Thymus (tissue), 11 donors: Measurements from ENCODE around the gene RAPGEF1. TPM values are rescaled to one million over a fixed set of nuclear protein-coding genes. Genes with fewer than 3 reads are reported as not detected.

Source experiments
- DNase-seq, 9 donors: peaks; one replicate each; pipeline ENCODE4 v3.0.0-alpha.2; 2013; ENCODE audit warnings: low spot score in 9 of 9, low read depth in 6 of 9, missing footprints in 1 of 9
- H3K27ac ChIP-seq, 2 donors: one replicate each; pipeline ENCODE4 v1.5.1; 2013; ENCODE audit warnings: control low read depth in 1 of 2, low read depth in 1 of 2, low read length in 1 of 2, mild to moderate bottlenecking in 1 of 2, moderate library complexity in 1 of 2
- H3K27me3 ChIP-seq, 2 donors: one replicate each; pipeline ENCODE4 v1.5.1; 2013; ENCODE audit warnings: low read length in 1 of 2; ENCODE audit not compliant: control insufficient read depth in 2 of 2, insufficient read depth in 1 of 2
- H3K36me3 ChIP-seq, 2 donors: one replicate each; pipeline ENCODE4 v1.5.1; 2013; ENCODE audit warnings: low read length in 1 of 2, mild to moderate bottlenecking in 1 of 2, moderate library complexity in 1 of 2; ENCODE audit not compliant: control insufficient read depth in 2 of 2, insufficient read depth in 2 of 2
- H3K4me1 ChIP-seq, 2 donors: one replicate each; pipeline ENCODE4 v1.5.1; 2013; ENCODE audit warnings: low read length in 2 of 2; ENCODE audit not compliant: control insufficient read depth in 2 of 2, insufficient read depth in 2 of 2
- H3K4me3 ChIP-seq, 2 donors: one replicate each; pipeline ENCODE4 v1.5.1; 2013; ENCODE audit warnings: low read length in 2 of 2, control low read depth in 1 of 2, mild to moderate bottlenecking in 1 of 2
- H3K9me3 ChIP-seq, 2 donors: one replicate each; pipeline ENCODE4 v1.5.1; 2013; ENCODE audit warnings: low read length in 1 of 2, mild to moderate bottlenecking in 1 of 2; ENCODE audit not compliant: control insufficient read depth in 2 of 2, insufficient read depth in 1 of 2
- WGBS: extraction: QIAGEN DNeasy Blood & Tissue Kit; methylation state at CpG from one replicate; pipeline ENCODE4 v1.1.7; 2013; 5-methylcytosine and 5-hydroxymethylcytosine counted together
- polyA plus RNA-seq: library from polyadenylated mRNA; stranded (reverse); fragments of 200-250 nt; gene quantifications from one replicate; pipeline ENCODE4 v1.2.3, GENCODE V29; 2013
- total RNA-seq: library from RNA; stranded (reverse); fragments of 120-200 nt; gene quantifications from one replicate; pipeline ENCODE4 v1.2.4, GENCODE V29; 2013
- donor health status: healthy.

RAPGEF1 gene
- total and polyA plus RNA-seq, 2 donors, result 21.6 to 25.9 TPM

- Histone ChIP-seq H3K27ac (no peak overlapping the region), H3K4me3 (no peak overlapping the region), H3K4me1 (peaks cover 0 to 13% of the 10 kb centered on the region in 2 donors), H3K9me3 (no peaks in the 10 kb centered on the region), H3K36me3 (peaks cover 60 to 68% of the 10 kb centered on the region in 2 donors), H3K27me3 (no peaks in the 10 kb centered on the region)
- no peak for DNase-seq
- 94% methylated on average over 11 of the region's 11 CpGs for WGBS
Measured at GRCh38 chr9:131611586-131612315, 128.1 kb downstream of the RAPGEF1 start.

DNA sequence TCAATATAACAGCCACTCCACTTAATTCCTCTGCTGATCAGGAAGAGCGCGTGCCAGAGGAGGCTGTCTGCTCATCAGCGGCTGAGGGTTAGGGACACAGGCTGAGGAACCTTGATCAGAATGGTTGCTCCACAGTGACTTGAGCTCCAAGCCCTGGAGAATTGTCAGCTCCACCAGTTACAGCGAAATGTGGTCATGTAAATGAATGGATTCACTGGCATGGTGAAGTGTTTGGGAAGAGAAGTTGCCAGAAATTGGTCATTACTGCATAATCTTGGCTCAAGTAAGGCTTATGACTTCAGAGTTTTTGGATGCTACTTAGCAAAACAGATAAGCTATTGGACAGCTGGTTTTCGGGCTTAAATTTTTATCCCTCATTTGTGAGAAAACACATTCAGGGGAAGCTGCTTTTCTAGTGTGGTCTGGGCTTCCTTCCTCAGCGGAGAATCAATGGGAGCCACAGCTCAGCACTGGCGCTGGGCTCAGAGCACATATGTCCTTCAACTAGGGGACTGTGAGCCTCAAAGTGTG, 129.6 kb downstream of the RAPGEF1 start:
- H3K4me3 ChIP-seq, result no peak overlapping the region
- no peak overlapping the region for H3K27ac ChIP-seq
- 69% methylated on average over 7 of the region's 7 CpGs for WGBS
- H3K9me3 ChIP-seq, result no peaks in the 10 kb centered on the region
- H3K4me1 ChIP-seq, result peaks cover 0 to 13% of the 10 kb centered on the region in 2 donors
- no peak for DNase-seq
- H3K36me3 ChIP-seq, result peaks cover 53 to 64% of the 10 kb centered on the region in 2 donors
- H3K27me3 ChIP-seq, result no peaks in the 10 kb centered on the region

- H3K27ac ChIP-seq, result no peak overlapping the region
- no peak for DNase-seq
Measured at GRCh38 chr9:131609099-131609830, 130.6 kb downstream of the RAPGEF1 start.

DNA sequence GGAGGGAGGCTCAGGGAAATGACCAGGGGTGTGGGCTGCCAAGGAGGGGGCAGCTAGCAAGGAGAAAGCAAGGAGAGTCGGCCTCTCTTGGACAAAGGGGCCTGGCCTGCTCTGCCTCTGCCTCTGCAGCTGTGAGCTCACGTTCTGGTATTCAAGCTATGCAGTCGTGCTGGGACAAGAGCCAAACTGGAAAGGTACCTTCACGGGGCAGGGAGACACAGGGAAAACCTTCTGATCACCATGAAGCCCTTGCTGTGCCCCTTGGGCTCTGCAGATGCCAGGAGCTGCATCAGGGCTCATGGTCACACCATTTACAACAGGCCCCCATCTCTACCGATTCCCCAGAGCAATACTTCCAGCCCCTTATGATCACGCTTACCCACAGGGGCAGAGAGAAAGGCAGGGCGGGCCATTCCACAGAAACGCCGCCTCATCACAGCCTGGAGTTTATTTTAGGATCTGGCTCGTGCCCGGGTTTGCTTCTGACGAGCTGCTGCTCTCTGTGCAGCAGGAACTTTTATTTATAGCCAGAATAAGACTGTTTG, 131.3 kb downstream of the RAPGEF1 start:
- peaks cover 59 to 70% of the 10 kb centered on the region in 2 donors for H3K36me3 ChIP-seq
- no peaks in the 10 kb centered on the region for H3K27me3 ChIP-seq
- no peak overlapping the region for H3K4me3 ChIP-seq
- WGBS, result 93% methylated on average over 12 of the region's 12 CpGs
- peaks cover 0 to 13% of the 10 kb centered on the region in 2 donors for H3K4me1 ChIP-seq
- no peak for DNase-seq
- H3K9me3 ChIP-seq, result no peaks in the 10 kb centered on the region
- peak overlapping the region in 1 of 2 donors; percentile 71 for H3K27ac ChIP-seq

More at GRCh38 chr9:131609099-131609830, 130.6 kb downstream of the RAPGEF1 start:
- Histone ChIP-seq H3K9me3 (no peaks in the 10 kb centered on the region), H3K4me3 (no peak overlapping the region), H3K27me3 (no peaks in the 10 kb centered on the region), H3K4me1 (peaks cover 0 to 13% of the 10 kb centered on the region in 2 donors), H3K36me3 (peaks cover 58 to 69% of the 10 kb centered on the region in 2 donors)
- 93% methylated on average over 14 of the region's 14 CpGs for WGBS

DNA sequence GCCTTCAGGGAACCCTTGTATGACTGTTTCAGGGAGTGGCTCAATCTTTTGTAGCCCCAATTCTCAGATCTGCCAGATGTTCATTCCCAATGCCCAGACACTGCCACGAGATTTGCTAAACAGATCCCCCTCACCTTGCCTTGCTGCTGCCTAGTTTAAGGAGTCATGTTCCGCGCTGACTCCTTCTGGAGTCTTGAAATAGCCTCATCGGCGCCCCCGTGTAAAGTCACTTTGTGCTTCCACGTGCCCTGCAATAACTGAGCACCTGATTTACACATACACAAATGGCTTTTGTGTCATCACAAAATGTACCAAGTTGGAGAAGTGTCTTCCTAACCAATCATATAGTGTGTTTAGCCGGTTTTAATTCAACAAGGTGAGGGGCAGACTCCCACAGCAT, 132.3 kb downstream of the RAPGEF1 start:
- H3K9me3 ChIP-seq, result no peaks in the 10 kb centered on the region
- no peak for DNase-seq
- H3K27ac ChIP-seq, result no peak overlapping the region
- H3K36me3 ChIP-seq, result peaks cover 52 to 70% of the 10 kb centered on the region in 2 donors
- 92% methylated on average over 8 of the region's 8 CpGs for WGBS
- H3K4me3 ChIP-seq, result no peak overlapping the region
- H3K4me1 ChIP-seq, result peaks cover 0 to 13% of the 10 kb centered on the region in 2 donors
- H3K27me3 ChIP-seq, result no peaks in the 10 kb centered on the region

DNA sequence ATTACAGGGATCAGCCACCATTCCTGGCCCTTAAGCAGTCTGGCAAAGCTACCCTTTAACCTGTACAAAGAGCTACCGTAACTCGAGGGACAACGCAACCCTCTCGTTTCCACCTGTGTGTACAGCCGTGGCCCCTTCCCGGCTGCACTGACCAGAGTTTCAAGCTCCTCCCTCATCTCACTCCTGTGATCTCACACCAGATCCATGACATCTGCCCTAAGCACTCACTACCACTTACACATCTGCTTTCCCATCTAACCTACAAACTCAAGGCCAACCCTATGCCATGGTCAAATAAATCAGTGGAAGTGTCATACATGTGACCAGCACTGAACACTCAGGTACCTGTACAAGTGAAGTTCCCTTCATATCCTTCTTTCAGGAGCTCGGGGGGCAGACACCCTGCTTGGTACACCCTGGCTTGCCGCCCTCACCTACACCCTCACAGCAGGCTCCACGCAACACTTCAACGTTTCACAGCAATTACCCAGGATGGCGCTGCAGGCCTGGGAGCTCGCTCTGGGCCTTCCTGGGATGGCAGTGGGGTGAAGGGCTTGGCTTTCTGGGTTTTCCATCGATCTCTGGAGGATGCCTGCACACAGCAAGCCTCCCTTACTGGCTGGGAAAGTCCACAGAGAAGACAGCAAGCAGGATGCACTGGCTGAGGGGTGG, 132.8 kb downstream of the RAPGEF1 start:
- Histone ChIP-seq H3K4me1 (peaks cover 0 to 13% of the 10 kb centered on the region in 2 donors), H3K27ac (no peak overlapping the region), H3K4me3 (no peak overlapping the region), H3K27me3 (no peaks in the 10 kb centered on the region), H3K36me3 (peaks cover 49 to 69% of the 10 kb centered on the region in 2 donors), H3K9me3 (no peaks in the 10 kb centered on the region)
- WGBS, result 95% methylated on average over 13 of the region's 13 CpGs
- no peak for DNase-seq

DNA sequence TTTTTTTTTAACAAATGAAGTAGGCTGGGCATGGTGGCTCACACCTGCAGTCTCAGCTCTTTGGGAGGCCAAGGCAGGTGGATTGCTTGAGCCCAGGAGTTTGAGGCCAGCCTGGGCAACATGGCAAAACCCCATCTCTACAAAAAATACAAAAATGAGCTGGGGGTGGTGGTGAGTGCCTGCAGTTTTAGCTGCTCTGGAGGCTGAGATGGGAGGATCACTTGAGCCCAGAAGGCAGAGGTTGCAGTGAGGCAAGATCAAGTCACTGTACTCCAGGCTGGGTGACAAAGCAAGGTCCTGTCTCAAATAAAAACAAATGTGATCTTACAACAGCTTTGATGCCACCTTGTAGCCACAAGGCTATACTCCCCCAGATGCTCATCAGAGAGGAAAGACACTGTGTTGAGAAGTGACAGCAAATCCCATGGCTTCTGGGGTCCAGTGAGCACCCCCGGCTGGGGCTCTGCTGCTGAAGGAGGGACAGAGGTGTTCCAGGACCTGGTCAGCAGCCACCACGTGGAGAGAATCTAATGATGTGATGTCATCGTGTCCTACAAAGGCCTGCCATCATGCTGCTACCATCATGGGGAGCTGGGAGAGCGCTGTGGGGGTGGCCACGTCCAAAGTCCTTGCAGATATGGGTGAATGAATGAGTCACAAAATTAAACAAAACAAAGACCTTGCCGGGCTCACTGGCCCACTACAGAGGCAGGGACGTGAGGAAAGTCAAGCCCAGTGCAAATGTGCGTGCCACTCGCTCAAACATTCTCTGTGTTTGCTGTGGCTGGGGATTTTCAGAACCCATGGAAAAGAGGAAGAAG, 133.9 kb downstream of the RAPGEF1 start:
- Histone ChIP-seq H3K9me3 (no peaks in the 10 kb centered on the region), H3K27ac (no peak overlapping the region), H3K27me3 (no peaks in the 10 kb centered on the region), H3K36me3 (peaks cover 53 to 74% of the 10 kb centered on the region in 2 donors), H3K4me1 (peaks cover 0 to 13% of the 10 kb centered on the region in 2 donors), H3K4me3 (no peak overlapping the region)
- no peak for DNase-seq
- 96% methylated on average over 9 of the region's 9 CpGs for WGBS

DNA sequence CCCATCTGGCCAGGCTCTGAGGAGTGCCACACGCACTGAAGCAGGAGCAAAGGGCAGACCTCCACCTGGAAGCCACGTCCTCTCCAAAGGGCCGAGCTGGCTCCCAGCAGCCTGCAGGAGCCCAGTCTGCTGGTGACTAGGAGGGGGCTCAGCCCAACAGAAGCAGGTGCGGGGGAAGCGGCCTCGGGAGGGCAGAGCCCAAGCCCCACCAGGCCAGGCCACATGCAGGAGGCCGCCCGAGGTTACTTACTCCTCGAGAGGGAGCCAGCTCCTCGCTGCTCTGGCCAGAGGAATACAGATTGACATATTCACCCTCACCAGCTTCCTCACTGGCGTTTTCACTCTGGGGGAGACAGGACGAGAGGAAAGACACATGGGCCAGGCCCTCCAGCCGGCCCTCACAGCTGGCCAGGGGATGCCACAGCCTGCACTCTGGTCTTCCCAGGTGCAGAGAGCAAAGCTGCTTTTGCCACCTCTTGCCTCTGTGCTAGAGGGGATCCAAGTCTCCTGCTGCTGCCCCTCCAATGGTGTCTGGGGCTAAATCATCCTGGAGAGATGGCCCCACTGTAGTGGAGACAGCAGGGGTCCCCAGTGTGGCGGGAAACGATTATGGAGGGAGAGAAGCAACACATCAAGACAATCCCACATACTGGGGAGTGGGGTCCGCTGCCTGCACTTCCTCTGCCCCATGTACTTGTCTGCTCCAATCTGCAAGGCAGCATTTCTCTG, 136.0 kb downstream of the RAPGEF1 start:
- Histone ChIP-seq H3K27me3 (no peaks in the 10 kb centered on the region), H3K4me1 (peaks cover 0 to 5% of the 10 kb centered on the region in 2 donors), H3K9me3 (no peaks in the 10 kb centered on the region), H3K4me3 (no peak overlapping the region), H3K27ac (no peak overlapping the region), H3K36me3 (peaks cover 49 to 72% of the 10 kb centered on the region in 2 donors)
- no peak for DNase-seq
- 97% methylated on average over 16 of the region's 16 CpGs for WGBS
